ENCODE measurements around the gene DNMBP. TPM values are rescaled to one million over a fixed set of nuclear protein-coding genes. Genes with fewer than 3 reads are reported as not detected.

DNMBP gene
- total and polyA plus RNA-seq, 2 of the 8 experiments (the other 6 are each of a cell fraction or from before 2014, with no cell fraction given), result 19.1 to 26.4 TPM

- TF ChIP-seq CTCF (IDR thresholded peaks at IDR 0.05; ENCODE audit: control extremely low read depth in 1 of 3, insufficient read depth in 1 of 3, low read depth in 1 of 3, low read length in 3 of 3) (no peak), RNF2 (IDR thresholded peaks at IDR 0.05; ENCODE audit: borderline replicate concordance, low read depth, low read length, missing control alignments, poor library complexity, severe bottlenecking) (no peak), JUND (IDR thresholded peaks at IDR 0.05; ENCODE audit: low read length) (no peak), JUN (IDR thresholded peaks at IDR 0.05; ENCODE audit: low read depth, low read length) (no peak), CHD7 (IDR thresholded peaks at IDR 0.05; ENCODE audit: insufficient replicate concordance, low read length) (peak; percentile 77), CBX5 (IDR thresholded peaks at IDR 0.05; ENCODE audit: low read depth, low read length) (no peak)
These were observed 91.6 kb downstream of the DNMBP start (continued) for GRCh38 chr10:99917963-99918825.

Measured in H1 (cell line).